ENCODE results near the gene PCYT2.

DNA sequence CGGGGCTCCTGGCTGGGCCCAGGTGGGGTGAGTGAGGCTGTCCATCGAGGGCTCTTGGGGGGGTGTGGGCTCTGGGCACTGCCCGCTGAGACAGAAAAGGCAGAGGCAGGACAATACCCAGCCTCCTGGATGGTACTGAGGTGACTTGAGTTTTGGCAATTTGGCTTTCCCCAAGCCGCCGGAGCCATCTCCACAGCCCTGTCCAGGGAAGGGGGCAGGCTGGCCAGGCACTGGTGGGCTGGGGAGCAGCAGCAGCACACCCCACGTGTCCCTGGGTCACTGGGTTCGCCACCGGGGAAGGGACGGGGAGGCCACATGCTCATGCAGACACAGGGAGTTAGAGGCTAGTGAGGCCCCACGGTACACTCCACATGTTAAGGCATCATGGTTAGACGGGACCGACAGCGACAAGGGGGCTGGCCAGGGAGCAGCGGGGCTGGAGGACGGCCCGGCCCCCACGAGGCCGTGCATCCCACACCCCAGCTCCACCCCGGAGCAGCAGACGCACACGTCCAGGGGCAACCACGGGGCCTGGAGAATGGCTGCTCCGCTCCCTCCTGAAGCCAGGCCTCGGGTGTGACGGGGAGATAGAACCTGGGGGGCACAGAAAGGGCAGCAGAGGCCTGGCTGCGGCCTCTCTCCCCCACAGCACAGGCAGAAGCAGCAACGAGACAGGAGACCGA, 43.1 kb downstream of the PCYT2 start:
- TF ChIP-seq, protein P1, sequence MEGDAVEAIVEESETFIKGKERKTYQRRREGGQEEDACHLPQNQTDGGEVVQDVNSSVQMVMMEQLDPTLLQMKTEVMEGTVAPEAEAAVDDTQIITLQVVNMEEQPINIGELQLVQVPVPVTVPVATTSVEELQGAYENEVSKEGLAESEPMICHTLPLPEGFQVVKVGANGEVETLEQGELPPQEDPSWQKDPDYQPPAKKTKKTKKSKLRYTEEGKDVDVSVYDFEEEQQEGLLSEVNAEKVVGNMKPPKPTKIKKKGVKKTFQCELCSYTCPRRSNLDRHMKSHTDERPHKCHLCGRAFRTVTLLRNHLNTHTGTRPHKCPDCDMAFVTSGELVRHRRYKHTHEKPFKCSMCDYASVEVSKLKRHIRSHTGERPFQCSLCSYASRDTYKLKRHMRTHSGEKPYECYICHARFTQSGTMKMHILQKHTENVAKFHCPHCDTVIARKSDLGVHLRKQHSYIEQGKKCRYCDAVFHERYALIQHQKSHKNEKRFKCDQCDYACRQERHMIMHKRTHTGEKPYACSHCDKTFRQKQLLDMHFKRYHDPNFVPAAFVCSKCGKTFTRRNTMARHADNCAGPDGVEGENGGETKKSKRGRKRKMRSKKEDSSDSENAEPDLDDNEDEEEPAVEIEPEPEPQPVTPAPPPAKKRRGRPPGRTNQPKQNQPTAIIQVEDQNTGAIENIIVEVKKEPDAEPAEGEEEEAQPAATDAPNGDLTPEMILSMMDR (optimal IDR thresholded peaks at IDR 0.05 in 1 of 3, IDR thresholded peaks at IDR 0.05 in 1 of 3, conservative IDR thresholded peaks at IDR 0.05 in 1 of 3; ENCODE audit: extremely low read depth in 1 of 3, insufficient read depth in 2 of 3, low read length in 3 of 3) = no peak
- no peak for TF ChIP-seq EZH2 (IDR thresholded peaks at IDR 0.05; ENCODE audit: low read length)

Data from keratinocyte (primary cell).